Activated T-helper 17 cell treated with anti-CD3 and anti-CD28 coated beads, Interleukin-2, amount 50 U/mL, for 72 hours (primary cell): ENCODE measurements around the gene ACP1. TPM values are rescaled to one million over a fixed set of nuclear protein-coding genes. Genes with fewer than 3 reads are reported as not detected.
A peak's percentile ranks its signal among the peaks of the same experiment; 100 is the strongest.
"Not testable (repeated sequence)": the region's sequence is repeated elsewhere in the genome, so short reads cannot be mapped to it uniquely, and the experiment has no call there.

ENCODE experiments used
- ATAC-seq: fragments of 150-1000 bp; cut with Tn5 transposase; replicated peaks from 2 replicates; pipeline ENCODE4 v1.10.0; 2021; ENCODE audit warnings: mild to moderate bottlenecking, moderate library complexity
- H3K27ac Mint-ChIP-seq: one replicate; pipeline ENCODE4 v1.8.0; 2022; ENCODE audit warnings: mixed read lengths
- H3K27me3 Mint-ChIP-seq: one replicate; pipeline ENCODE4 v1.8.0; 2022; ENCODE audit warnings: mixed read lengths
- H3K36me3 Mint-ChIP-seq: one replicate; pipeline ENCODE4 v1.8.0; 2022; ENCODE audit warnings: low read depth, mild to moderate bottlenecking, mixed read lengths
- H3K4me1 Mint-ChIP-seq: one replicate; pipeline ENCODE4 v1.8.0; 2022; ENCODE audit warnings: mixed read lengths
- H3K4me3 Mint-ChIP-seq: one replicate; pipeline ENCODE4 v1.8.0; 2022; ENCODE audit warnings: mild to moderate bottlenecking, mixed read lengths
- H3K9me3 Mint-ChIP-seq: one replicate; pipeline ENCODE4 v1.8.0; 2022; ENCODE audit warnings: mixed read lengths
- total RNA-seq, 2 donors: library from RNA; stranded (reverse); gene quantifications; one replicate each; pipeline ENCODE4 v1.2.3, GENCODE V29; 2022

The ACP1 gene
- total RNA-seq, 2 donors from 2014 or later: 116 to 156 TPM

- Mint-ChIP-seq H3K4me3 (no peak overlapping the region), H3K27me3 (peaks cover 33% of the 10 kb centered on the region), H3K36me3 (no peaks in the 10 kb centered on the region), H3K9me3 (no peaks in the 10 kb centered on the region), H3K4me1 (no peaks in the 10 kb centered on the region), H3K27ac (no peak overlapping the region)
- no peak for ATAC-seq
Observed at GRCh38 chr2:295090-295489, 30.3 kb downstream of the ACP1 start.

DNA sequence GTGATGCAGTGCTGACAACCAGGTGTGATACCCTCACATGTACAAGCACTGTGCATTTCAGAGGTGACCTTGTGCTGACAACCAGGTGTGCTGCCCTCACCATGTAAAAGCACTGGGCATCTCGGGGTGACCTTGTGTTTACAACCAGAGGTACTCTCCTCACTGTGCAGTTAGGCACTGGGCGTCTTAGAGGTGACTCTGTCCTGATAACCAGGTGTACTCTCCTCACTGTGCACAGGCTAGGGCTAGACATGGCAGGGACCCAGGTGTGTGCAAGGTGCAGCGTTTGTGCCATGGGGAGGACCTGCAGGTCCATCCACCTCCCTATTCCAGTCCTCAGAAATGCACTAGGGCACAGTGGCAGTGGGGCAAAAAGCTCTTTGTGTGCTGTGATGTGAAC, 31.6 kb downstream of the ACP1 start:
- no peak overlapping the region for H3K27ac Mint-ChIP-seq
- peaks cover 29% of the 10 kb centered on the region for H3K27me3 Mint-ChIP-seq
- H3K9me3 Mint-ChIP-seq: no peaks in the 10 kb centered on the region
- H3K36me3 Mint-ChIP-seq: no peaks in the 10 kb centered on the region
- H3K4me3 Mint-ChIP-seq: no peak overlapping the region
- no peak for ATAC-seq
- no peaks in the 10 kb centered on the region for H3K4me1 Mint-ChIP-seq

GRCh38 chr2:305366-305765, 40.6 kb downstream of the ACP1 start:
- no peak for ATAC-seq
- H3K4me1 Mint-ChIP-seq: no peaks in the 10 kb centered on the region
- H3K27me3 Mint-ChIP-seq: no peaks in the 10 kb centered on the region
- no peaks in the 10 kb centered on the region for H3K9me3 Mint-ChIP-seq
- no peaks in the 10 kb centered on the region for H3K36me3 Mint-ChIP-seq
- no peak overlapping the region for H3K4me3 Mint-ChIP-seq
- no peak overlapping the region for H3K27ac Mint-ChIP-seq

GRCh38 chr2:309148-309953, 44.6 kb downstream of the ACP1 start:
- ATAC-seq: no peak
- H3K36me3 Mint-ChIP-seq: no peaks in the 10 kb centered on the region
- no peaks in the 10 kb centered on the region for H3K9me3 Mint-ChIP-seq
- no peak overlapping the region for H3K27ac Mint-ChIP-seq
- H3K4me3 Mint-ChIP-seq: no peak overlapping the region
- peaks cover 4% of the 10 kb centered on the region for H3K27me3 Mint-ChIP-seq
- H3K4me1 Mint-ChIP-seq: no peaks in the 10 kb centered on the region

- no peaks in the 10 kb centered on the region for H3K36me3 Mint-ChIP-seq
- no peak overlapping the region for H3K4me3 Mint-ChIP-seq
- no peak for ATAC-seq
- H3K27ac Mint-ChIP-seq: no peak overlapping the region
- no peaks in the 10 kb centered on the region for H3K4me1 Mint-ChIP-seq
- no peaks in the 10 kb centered on the region for H3K9me3 Mint-ChIP-seq
- peaks cover 4% of the 10 kb centered on the region for H3K27me3 Mint-ChIP-seq
Observed at GRCh38 chr2:309954-310510, 45.3 kb downstream of the ACP1 start.

- no peaks in the 10 kb centered on the region for H3K4me1 Mint-ChIP-seq
- ATAC-seq: no peak
- H3K4me3 Mint-ChIP-seq: no peak overlapping the region
- H3K36me3 Mint-ChIP-seq: no peaks in the 10 kb centered on the region
- peaks cover 4% of the 10 kb centered on the region for H3K27me3 Mint-ChIP-seq
- H3K9me3 Mint-ChIP-seq: no peaks in the 10 kb centered on the region
- H3K27ac Mint-ChIP-seq: no peak overlapping the region
Observed at GRCh38 chr2:310994-311393, 46.2 kb downstream of the ACP1 start.

DNA sequence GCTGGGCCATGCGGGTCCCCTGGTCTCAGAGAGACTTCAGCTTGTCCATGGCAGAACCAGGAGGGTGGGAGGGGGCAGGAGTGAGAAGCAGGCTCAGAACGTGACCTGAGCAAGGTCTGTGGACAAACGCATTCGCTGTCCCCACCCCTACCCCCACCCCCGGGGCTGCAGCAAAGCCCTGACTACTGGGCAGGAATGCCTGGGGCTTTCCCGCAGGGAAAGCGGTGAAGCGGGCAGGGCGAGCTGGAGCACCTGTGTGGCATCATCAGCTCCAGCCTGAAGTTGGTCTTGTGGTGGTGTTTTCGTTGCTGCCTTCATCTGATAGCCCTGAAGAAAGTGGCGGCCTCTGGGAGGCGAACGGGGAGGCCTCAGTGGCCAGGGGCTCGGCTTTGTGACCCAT, 49.2 kb downstream of the ACP1 start:
- Mint-ChIP-seq H3K9me3 (peaks cover 5% of the 10 kb centered on the region), H3K4me3 (no peak overlapping the region), H3K36me3 (peaks cover 13% of the 10 kb centered on the region), H3K4me1 (peaks cover 20% of the 10 kb centered on the region), H3K27me3 (peaks cover 4% of the 10 kb centered on the region), H3K27ac (no peak overlapping the region)
- ATAC-seq: no peak

DNA sequence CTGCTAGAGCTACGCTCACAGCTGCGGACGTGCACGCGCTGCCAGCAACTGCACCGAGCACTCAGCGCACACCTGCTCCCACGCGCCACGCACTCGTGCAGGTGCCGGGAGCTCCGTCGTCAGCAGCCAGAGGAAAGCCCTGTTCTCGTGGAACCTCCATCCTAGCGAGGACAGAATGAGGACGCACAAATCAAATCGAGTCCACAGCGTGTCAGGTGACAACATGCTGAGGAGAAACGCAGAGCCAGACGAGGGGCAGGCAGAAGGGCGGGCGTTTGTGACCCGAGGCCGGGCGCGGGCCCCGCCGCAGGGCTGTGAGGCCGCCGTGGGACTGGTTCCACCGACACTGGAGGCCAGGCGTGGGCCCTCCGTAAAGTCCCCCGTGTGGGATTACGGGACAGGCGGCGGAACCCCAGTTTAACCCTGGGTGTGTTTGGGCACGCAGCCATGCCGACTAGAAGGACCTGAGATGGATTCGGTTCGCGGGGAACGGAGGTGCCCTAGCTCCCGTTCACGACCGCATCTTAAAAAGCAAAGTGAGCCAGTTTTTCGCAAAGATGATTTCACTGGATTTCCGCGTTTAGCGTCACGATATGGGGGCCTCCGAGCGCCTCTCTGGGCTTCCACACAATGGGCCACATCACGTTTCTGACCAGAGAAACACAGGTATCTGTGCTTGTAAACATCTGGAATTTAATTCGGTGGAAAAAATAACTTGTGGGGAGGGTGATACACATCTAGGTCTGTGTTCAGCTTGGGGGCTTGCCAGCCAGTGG, 50.0 kb downstream of the ACP1 start:
- H3K9me3 Mint-ChIP-seq: peaks cover 7% of the 10 kb centered on the region
- H3K27me3 Mint-ChIP-seq: peaks cover 4% of the 10 kb centered on the region
- H3K4me3 Mint-ChIP-seq: no peak overlapping the region
- H3K4me1 Mint-ChIP-seq: peaks cover 22% of the 10 kb centered on the region
- H3K36me3 Mint-ChIP-seq: peaks cover 17% of the 10 kb centered on the region
- ATAC-seq: no peak
- no peak overlapping the region for H3K27ac Mint-ChIP-seq

GRCh38 chr2:315925-316324, 51.2 kb downstream of the ACP1 start:
- H3K27me3 Mint-ChIP-seq, H3K4me3 Mint-ChIP-seq, H3K27ac Mint-ChIP-seq, H3K9me3 Mint-ChIP-seq, ATAC-seq: not testable (repeated sequence)
- H3K36me3 Mint-ChIP-seq: peaks cover 17% of the 10 kb centered on the region
- H3K4me1 Mint-ChIP-seq: peaks cover 22% of the 10 kb centered on the region

DNA sequence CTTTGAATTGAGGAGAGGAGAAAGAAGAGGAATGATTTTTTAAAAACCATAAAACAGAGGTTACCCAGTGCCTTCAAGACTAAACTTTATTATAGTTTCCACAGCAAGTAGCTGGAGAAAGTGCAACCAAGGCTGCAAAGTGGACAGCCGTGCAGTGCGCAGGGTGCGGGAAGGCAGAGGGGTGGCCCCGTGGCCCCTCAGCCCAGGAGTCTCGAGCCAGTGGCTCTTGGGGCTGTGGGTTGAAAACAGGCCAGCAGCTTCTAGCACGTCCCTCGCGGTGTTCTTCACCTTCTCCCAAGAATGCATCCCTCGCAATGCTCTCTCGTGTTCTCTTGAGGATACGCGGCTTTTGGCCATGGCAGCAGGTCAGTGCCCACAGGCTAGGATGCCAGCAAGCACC, 51.6 kb downstream of the ACP1 start:
- Mint-ChIP-seq H3K4me1 (peaks cover 22% of the 10 kb centered on the region), H3K9me3 (peaks cover 7% of the 10 kb centered on the region), H3K36me3 (peaks cover 17% of the 10 kb centered on the region), H3K4me3 (no peak overlapping the region), H3K27me3 (peaks cover 4% of the 10 kb centered on the region), H3K27ac (no peak overlapping the region)
- no peak for ATAC-seq

DNA sequence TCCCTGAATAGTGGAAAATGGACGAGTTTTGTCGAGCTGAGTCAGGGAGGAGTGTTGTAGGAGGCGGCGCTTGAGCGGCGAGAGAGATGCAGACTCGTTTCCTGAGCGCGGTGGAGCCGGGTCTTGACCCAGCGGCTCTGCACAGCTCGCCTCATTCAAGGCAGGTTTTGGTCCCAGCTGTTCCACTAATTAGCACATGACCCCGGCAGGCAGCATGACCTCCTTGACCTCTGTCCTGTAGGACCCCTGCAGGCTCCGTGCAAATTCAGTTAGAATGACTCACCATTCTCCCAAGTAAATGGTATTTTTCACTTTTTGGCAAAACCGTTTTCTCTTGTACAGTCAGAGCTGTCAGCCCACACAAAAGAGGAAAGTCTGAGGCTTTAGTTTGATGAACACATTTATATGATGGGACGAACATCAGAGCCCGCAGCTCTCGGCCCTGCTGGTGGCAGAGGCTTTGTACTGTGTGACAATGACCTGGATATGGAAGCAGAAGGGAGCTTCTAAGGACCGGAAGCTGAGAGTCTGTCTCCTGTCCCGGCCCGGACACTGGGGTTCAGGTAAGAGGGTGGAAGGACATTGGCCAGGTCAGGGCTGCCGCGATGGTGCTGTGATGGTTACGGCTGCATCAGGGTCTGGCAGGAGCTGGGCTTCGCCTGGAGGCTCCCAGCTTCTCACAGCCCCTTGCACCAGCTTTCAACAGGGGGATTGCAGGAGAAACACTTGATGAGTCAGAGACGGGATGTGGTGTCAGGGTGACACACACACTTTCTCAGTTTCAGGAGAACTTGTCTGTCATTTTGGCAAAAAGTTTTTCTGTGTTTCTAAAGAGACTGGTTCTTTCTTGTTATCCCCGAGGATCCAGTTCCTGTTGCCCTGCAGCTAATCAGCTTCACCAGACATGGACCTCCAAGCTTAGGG, 53.0 kb downstream of the ACP1 start:
- Mint-ChIP-seq H3K27me3 (peaks cover 10% of the 10 kb centered on the region), H3K36me3 (peaks cover 17% of the 10 kb centered on the region), H3K9me3 (peaks cover 7% of the 10 kb centered on the region), H3K4me3 (peak overlapping the region; percentile 77), H3K4me1 (peaks cover 22% of the 10 kb centered on the region), H3K27ac (peak overlapping the region; percentile 100)
- peak; percentile 88 for ATAC-seq

DNA sequence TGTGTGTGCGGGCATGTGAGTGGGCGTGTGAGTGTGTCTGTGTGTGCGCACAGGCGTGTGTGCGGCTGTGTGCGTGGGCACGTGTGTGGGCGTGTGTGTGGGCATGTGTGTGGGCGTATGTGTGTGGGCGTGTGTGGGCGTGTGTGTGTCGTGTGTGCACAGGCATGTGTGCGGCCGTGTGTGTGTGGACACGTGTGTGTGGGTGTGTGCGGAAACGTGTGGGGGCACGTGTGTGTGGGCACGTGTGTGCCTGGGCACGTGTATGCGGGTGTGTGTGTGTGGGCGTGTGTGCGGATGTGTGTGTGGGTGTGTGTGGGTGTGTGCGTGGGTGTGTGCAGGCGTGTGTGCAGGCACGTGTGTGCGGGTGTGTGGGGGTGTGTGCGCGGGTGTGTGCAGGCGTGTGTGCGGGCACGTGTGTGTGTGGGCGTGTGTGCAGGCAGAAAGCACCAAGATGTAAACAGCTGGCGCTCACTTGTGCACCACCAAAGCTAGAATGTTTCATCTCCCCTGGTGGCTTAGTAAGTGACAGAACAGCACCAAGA, 54.4 kb downstream of the ACP1 start:
- no peak for ATAC-seq
- H3K36me3 Mint-ChIP-seq: peaks cover 17% of the 10 kb centered on the region
- peak overlapping the region; percentile 77 for H3K4me3 Mint-ChIP-seq
- peaks cover 7% of the 10 kb centered on the region for H3K9me3 Mint-ChIP-seq
- peaks cover 7% of the 10 kb centered on the region for H3K27me3 Mint-ChIP-seq
- H3K27ac Mint-ChIP-seq: peak overlapping the region; percentile 100
- peaks cover 22% of the 10 kb centered on the region for H3K4me1 Mint-ChIP-seq

- Mint-ChIP-seq H3K9me3 (peaks cover 7% of the 10 kb centered on the region), H3K27ac (no peak overlapping the region), H3K36me3 (peaks cover 17% of the 10 kb centered on the region), H3K4me1 (peaks cover 22% of the 10 kb centered on the region), H3K27me3 (peaks cover 13% of the 10 kb centered on the region), H3K4me3 (no peak overlapping the region)
- ATAC-seq: no peak
Observed at GRCh38 chr2:320561-320960, 55.8 kb downstream of the ACP1 start.

DNA sequence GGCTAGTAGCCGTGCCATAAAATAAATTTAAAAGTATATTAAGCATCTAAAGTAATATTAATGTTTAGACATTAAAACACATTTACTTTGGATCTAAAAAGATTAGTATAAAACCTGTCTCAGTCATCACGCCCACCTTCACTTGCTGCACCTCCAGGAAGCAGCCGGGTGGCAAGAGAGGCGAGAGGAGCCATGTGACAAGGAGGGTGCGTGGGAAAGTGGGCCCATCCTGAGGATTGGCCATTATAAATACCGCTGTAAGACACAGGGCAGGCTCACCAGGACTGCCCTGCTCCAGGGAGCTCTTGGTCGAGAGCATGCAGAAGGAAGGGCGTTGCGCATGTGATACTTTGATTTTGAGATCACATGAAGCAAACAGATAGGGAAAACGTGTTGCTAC, 57.6 kb downstream of the ACP1 start:
- no peak overlapping the region for H3K27ac Mint-ChIP-seq
- no peak overlapping the region for H3K4me3 Mint-ChIP-seq
- ATAC-seq: no peak
- peaks cover 22% of the 10 kb centered on the region for H3K27me3 Mint-ChIP-seq
- peaks cover 13% of the 10 kb centered on the region for H3K9me3 Mint-ChIP-seq
- peaks cover 17% of the 10 kb centered on the region for H3K36me3 Mint-ChIP-seq
- peaks cover 19% of the 10 kb centered on the region for H3K4me1 Mint-ChIP-seq
